K562 (cell line): ENCODE measurements around the gene FBLIM1. TPM values are rescaled to one million over a fixed set of nuclear protein-coding genes. Genes with fewer than 3 reads are reported as not detected.

Experiments used
- ATF4 ChIP-seq: fragments of 450-650 bp; formaldehyde crosslinking; IDR thresholded peaks from 2 replicates; pipeline ENCODE4 v1.4.0; 2022; ENCODE audit warnings: mild to moderate bottlenecking, moderate library complexity
- EGR1 ChIP-seq: fragments of 450-650 bp; conservative IDR thresholded peaks from 2 replicates; pipeline ENCODE4 v1.6.1; 2017; ENCODE audit warnings: mild to moderate bottlenecking
- ID3 ChIP-seq, 2 experiments: fragments of 250-450 bp in 1 of 2; fragments of 450-650 bp in 1 of 2; sonication (Bioruptor Pico) in 1 of 2; IDR thresholded peaks; 2 replicates each; pipeline versions ENCODE4 v1.6.1 to v1.8.0; 2016 to 2021; ENCODE audit warnings: mild to moderate bottlenecking in 2 of 2, moderate library complexity in 2 of 2, missing compliant biosample characterization in 1 of 2, missing genetic modification characterization in 1 of 2
- LCOR ChIP-seq: sonication (generic); formaldehyde crosslinking; IDR thresholded peaks from 2 replicates; pipeline ENCODE4 v1.8.0; 2022; ENCODE audit warnings: mild to moderate bottlenecking, missing genetic modification reagents
- MTA1 ChIP-seq: fragments of 450-650 bp; IDR thresholded peaks from 2 replicates; pipeline ENCODE4 v1.6.1; 2017; ENCODE audit warnings: borderline replicate concordance
- MTA3 ChIP-seq: fragments of 450-650 bp; formaldehyde crosslinking; IDR thresholded peaks from 2 replicates; pipeline ENCODE4 v1.6.1; 2017; ENCODE audit warnings: mild to moderate bottlenecking, borderline replicate concordance
- PHTF2 ChIP-seq: fragments of 250-450 bp; sonication (Bioruptor Pico); IDR thresholded peaks from 2 replicates; pipeline ENCODE4 v1.5.0; 2021; ENCODE audit warnings: mild to moderate bottlenecking
- RUNX1 ChIP-seq: sonication (generic); IDR thresholded peaks from 2 replicates; pipeline ENCODE4 v1.6.1; 2016; ENCODE audit warnings: antibody characterized with exemption, low read depth
- STAT6 ChIP-seq: sonication (generic); formaldehyde crosslinking; IDR thresholded peaks from 2 replicates; pipeline ENCODE4 v1.8.1; 2023; ENCODE audit warnings: mild to moderate bottlenecking, missing genetic modification reagents
- SUPT5H ChIP-seq: fragments of 450-650 bp; IDR thresholded peaks from 2 replicates; pipeline ENCODE4 v1.6.1; 2016
- ZBTB7A ChIP-seq: IDR thresholded peaks from 2 replicates; pipeline ENCODE4 v1.6.1; 2011; ENCODE audit warnings: low read depth, mild to moderate bottlenecking, low read length, moderate library complexity, borderline replicate concordance; ENCODE audit not compliant: control insufficient read depth
- ZNF165 ChIP-seq: fragments of 250-450 bp; sonication (Bioruptor Pico); IDR thresholded peaks from 2 replicates; pipeline ENCODE4 v1.4.0; 2020; ENCODE audit warnings: borderline replicate concordance
- ZNF184 ChIP-seq: sonication (generic); formaldehyde crosslinking; IDR thresholded peaks from 2 replicates; pipeline ENCODE4 v1.5.0; 2020; ENCODE audit warnings: missing genetic modification reagents
- ZNF274 ChIP-seq: IDR thresholded peaks from 2 replicates; pipeline ENCODE4 v1.6.1; 2011; ENCODE audit warnings: low read depth, mild to moderate bottlenecking, low read length, moderate library complexity, borderline replicate concordance
- ZNF316 ChIP-seq: fragments of 450-650 bp; IDR thresholded peaks from 2 replicates; pipeline ENCODE4 v1.6.1; 2016
- ZNF384 ChIP-seq: IDR thresholded peaks from 2 replicates; pipeline ENCODE4 v1.6.1; 2012; ENCODE audit warnings: low read depth, low read length, improper control_type of control experiment
- ZNF398 ChIP-seq: fragments of 250-450 bp; sonication (Bioruptor Pico); IDR thresholded peaks from 2 replicates; pipeline ENCODE4 v1.8.0; 2021; ENCODE audit warnings: moderate library complexity, mild to moderate bottlenecking, inconsistent platforms
- ZNF41 ChIP-seq: fragments of 250-450 bp; sonication (Bioruptor Pico); conservative IDR thresholded peaks from 2 replicates; pipeline ENCODE4 v1.4.0; 2020; ENCODE audit warnings: mild to moderate bottlenecking
- ZNF551 ChIP-seq: fragments of 250-450 bp; sonication (Bioruptor Pico); IDR thresholded peaks from 2 replicates; pipeline ENCODE4 v1.5.0; 2021; ENCODE audit warnings: mild to moderate bottlenecking, moderate library complexity
- ZNF655 ChIP-seq: fragments of 250-450 bp; sonication (Bioruptor Pico); IDR thresholded peaks from 2 replicates; pipeline ENCODE4 v1.5.0; 2021
- ZNF778 ChIP-seq: fragments of 450-650 bp; formaldehyde crosslinking; IDR thresholded peaks from 2 replicates; pipeline ENCODE4 v1.4.0; 2020; ENCODE audit warnings: mild to moderate bottlenecking, moderate library complexity
- polyA plus RNA-seq, 8 experiments: library from polyadenylated mRNA; depleted of rRNA in 4 of 8; stranded (reverse) in 5 of 8; unstranded in 3 of 8; fragments of >200 nt; fragmentation: Nextera tagmentation in 2 of 8; fragmentation: Illumina TruSeq in 1 of 8; extraction: Ambion mirVana in 2 of 8; extraction: Trizol in 1 of 8; gene quantifications; 2 replicates each; pipeline versions ENCODE4 v1.2.1 to v1.2.3, GENCODE V29; 2011 to 2014; ENCODE audit warnings: inconsistent platforms in 1 of 8, missing spikeins in 1 of 8
- total RNA-seq, 7 experiments: library from RNA; depleted of rRNA in 6 of 7; stranded (reverse); fragments of >200 nt in 6 of 7; fragmentation: Illumina TruSeq in 2 of 7; extraction: Trizol in 2 of 7; gene quantifications; 2 replicates each; pipeline versions ENCODE4 v1.2.1 to v1.2.3, GENCODE V29; 2011 to 2021; ENCODE audit warnings: low replicate concordance in 1 of 7

FBLIM1 gene
- total and polyA plus RNA-seq, 9 of the 15 experiments (the other 6 are each of a cell fraction or from before 2014, with no cell fraction given), result 0.14 to 0.24 TPM; not detected in 7

- TF ChIP-seq STAT6 (CRISPR knock-in tag) (peak; percentile 3), ZNF778 (no peak), LCOR (peak; percentile 48; the same call in 1 of the 2 replicates), RUNX1 (no peak), ZNF551 (CRISPR knock-in tag) (no peak), ZNF184 (no peak), ZNF398 (CRISPR knock-in tag) (no peak), ZNF655 (CRISPR knock-in tag) (no peak), SUPT5H (peak; percentile 95), ZNF274 (no peak), EGR1 (peak; percentile 100), PHTF2 (CRISPR knock-in tag) (no peak), ZNF165 (CRISPR knock-in tag) (peak; percentile 81), ZNF384 (no peak; the same call in none of the 2 replicates), ZNF316 (0 out of 2 replicates have a peak, but pooled peaks have one; percentile 41), MTA3 (peak; percentile 74; the same call in 1 of the 2 replicates), MTA1 (peak; percentile 81), ID3 (CRISPR knock-in tag; IDR thresholded peaks at IDR 0.05) (no peak), ID3 (tag; IDR thresholded peaks at IDR 0.05) (0 out of 2 replicates have a peak, but pooled peaks have one; percentile 20), ATF4 (peak; percentile 72), ZNF41 (CRISPR knock-in tag) (peak; percentile 86), ZBTB7A (peak; percentile 34; the same call in 1 of the 2 replicates)
Measured at GRCh38 chr1:15835741-15836510, 77.3 kb downstream of the FBLIM1 start (continued).
